HG02642 (cell line): ENCODE data around the gene COL28A1.

ENCODE experiments used
- ATAC-seq: cut with Tn5 transposase; IDR thresholded peaks from one replicate; pipeline ENCODE4 v1.9.1; 2021; ENCODE audit warnings: mild to moderate bottlenecking; ENCODE audit not compliant: unreplicated experiment, poor library complexity

Gene COL28A1

DNA sequence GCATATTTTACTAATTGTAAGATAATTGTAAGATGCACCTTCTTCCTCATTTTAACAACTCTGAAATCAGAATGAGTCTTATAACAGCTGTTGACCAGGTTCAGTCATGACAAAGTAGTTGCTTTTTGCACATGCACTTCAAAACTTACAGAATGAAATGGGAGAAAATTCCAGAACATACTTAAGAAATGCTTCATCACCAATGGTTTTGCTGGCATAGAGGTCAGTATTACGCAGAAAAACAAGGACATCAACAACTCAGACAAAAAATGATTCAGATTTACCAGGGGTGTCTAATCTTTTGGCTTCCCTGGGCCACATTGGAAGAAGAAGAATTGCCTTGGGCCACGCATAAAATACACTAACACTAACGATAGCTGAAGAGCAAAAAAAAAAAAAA, 13.3 kb downstream of the COL28A1 start:
- ATAC-seq: no peak

DNA sequence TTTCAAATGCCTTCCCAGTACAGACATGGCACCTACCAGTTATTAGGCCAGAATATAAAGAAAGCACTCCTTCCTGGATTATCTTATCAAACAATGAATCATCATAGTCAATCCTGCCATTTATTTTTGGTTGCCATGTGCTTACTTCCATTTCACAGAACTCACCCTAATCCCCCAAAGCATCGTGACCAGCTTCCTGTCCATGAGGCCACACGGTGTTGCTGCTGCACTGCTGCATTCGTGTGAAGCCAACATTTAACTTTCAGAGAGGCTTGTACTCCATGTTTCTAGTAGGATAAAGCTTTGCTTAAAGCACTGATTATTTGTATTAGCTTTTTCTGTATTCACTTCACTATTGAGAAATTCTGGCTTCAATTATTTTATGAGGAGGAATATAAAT, 14.4 kb downstream of the COL28A1 start:
- ATAC-seq: no peak

DNA sequence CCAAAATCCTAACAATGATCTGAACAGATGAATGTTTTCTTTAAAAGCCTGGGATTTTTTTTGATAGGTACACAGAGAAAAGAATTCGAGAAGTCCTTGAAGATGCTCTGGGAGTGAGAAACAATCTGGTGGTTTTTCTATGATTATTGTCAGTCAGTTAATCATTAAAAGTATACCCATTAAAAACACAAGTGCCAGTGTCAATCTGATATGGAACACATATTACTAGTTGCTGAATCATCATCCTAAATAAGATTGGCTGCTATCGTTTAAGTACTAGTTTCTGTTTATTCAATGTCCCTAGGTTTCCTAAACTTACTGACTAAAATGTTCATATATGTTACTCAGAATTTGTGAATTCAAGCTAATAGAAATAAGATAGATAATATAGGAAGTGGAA, 16.1 kb downstream of the COL28A1 start:
- no peak for ATAC-seq

DNA sequence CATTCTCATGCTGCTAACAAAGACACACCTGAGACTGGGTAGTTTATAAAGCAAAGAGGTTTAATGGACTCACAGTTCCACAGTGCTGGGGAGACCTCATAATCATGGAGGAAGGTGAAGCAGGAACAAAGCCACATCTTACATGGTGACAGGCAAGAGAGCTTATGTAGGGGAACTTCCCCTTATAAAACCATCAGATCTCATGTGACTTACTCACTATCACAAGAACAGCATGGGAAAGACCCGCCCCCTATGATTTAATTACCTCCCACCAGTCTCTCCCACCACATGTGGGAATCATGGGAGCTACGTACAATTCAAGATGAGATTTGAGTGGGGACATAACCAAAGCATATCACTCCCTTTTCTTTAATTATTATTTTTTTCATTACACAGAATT, 16.6 kb downstream of the COL28A1 start:
- ATAC-seq: no peak

DNA sequence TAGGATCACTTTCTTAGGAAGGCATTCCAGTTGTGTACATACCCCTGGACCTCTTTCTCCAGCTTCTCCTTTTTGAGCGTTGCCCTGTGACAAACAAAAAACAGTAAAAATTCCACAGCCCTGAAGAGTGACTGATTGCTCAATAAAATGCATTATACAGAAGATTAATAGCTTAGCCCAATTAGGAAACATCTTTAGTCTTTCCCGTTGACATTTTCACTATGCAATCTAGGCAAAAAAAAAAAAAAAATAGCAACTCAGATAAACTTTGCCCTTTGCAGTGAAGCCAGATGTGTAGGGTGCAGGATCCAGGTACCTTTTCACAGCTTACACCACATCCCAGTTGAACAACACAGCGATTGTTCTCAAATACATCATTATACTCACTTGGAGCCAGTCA, 17.9 kb downstream of the COL28A1 start:
- ATAC-seq: no peak

DNA sequence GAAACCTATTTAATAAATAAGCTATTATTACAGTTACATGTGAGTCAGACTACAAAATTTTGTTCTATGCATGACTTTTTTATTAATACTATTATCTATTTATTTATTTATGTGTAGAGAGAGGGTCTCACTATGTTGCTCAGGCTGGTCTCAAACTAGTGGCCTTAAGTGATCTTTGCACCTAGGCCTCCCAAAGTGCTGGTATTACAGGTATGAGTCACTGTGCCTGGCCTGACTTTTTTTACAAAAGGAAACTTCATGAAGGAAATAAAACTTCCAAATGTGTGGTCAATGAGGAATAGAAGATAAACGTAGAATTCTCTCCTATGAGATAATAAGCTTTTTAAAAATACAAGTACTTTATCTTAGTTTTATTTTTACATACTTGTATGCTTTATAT, 19.0 kb downstream of the COL28A1 start:
- no peak for ATAC-seq

DNA sequence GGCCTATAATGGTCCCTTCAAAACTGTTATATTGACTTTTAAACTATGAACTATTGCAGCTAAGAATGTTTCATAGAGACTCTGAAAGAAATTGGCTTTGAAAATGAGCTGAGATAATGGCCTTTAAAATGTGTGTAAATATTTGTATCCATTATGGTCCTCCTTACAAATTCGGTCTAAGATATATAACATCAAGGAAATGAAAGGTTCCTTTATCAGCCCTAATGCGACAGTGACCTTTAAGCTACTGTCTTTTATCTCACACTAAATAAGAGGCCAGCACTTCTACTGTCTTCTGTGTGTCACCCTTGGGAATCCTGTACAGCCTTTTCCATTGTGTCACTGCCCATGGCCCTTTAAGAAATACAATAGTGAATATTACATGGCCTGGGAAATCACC, 19.5 kb downstream of the COL28A1 start:
- no peak for ATAC-seq

DNA sequence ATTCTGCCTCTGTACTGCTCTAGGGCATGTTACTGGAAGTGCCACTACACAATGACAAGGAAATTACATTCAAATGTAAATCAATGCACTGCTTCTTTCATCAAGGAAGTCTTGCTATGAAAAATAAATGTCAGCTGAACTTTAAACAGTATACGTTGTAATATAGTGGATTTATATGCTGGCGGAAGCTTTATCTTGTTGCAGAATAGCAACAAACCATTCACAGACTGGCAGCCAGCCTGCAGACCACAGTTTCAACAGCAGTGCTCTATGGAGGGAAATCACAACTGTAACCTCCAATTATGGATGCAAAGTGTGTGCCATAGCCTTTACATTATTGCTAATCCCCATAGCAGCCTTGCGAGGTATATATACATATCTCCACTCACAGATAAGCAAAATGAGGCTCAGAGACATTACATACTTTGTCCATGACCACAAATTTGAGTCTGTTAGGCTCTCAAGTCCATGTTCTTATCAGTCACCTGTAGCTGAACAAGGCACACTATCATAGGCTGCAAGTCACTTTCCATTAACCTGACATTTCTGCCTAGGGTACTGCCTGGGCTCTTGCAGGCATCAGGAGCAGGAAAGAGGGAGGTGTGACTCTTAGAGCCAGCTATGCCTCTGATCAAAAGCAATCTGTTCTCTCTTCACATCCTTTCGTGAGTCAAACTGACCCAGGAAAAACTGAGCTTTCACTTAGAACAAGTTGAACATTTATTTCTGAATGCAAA, 22.6 kb downstream of the COL28A1 start:
- ATAC-seq: no peak

DNA sequence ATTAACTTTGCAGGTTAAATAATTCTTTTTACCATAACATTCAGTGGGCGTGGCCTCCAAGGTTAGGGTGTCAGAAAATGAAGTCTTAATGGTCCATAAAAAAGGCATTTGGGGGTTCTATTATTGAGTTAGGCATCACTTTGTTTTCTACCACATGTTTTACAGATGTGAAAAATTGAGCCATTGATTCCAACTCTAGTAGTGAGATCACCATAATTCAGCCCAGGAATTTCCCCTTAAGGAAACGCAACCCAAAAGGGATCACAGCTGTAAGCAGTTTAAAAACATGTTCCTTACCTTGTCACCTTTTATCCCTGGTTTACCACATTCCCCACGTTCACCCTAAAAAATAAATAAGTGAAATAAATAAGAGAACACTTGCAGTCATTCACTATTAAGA, 24.9 kb downstream of the COL28A1 start:
- no peak for ATAC-seq

DNA sequence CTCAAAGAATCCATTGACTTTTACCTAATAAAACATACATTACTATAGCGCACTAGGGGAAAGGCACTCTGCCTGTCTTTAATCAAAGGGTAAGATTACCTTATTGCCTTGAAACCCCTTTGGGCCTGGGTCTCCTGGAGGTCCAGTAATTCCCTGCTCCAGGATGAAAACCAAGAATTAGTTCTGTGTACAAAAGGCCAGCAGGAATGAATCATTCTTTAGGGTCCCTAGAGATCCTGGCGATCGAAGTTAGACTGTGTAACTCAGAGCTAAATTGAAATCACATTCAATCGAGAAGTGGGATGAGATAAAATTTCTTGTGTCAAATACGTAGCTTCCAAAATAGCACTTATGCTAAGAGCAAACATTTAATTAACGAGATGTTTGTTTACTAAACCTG, 29.8 kb downstream of the COL28A1 start:
- ATAC-seq: no peak

DNA sequence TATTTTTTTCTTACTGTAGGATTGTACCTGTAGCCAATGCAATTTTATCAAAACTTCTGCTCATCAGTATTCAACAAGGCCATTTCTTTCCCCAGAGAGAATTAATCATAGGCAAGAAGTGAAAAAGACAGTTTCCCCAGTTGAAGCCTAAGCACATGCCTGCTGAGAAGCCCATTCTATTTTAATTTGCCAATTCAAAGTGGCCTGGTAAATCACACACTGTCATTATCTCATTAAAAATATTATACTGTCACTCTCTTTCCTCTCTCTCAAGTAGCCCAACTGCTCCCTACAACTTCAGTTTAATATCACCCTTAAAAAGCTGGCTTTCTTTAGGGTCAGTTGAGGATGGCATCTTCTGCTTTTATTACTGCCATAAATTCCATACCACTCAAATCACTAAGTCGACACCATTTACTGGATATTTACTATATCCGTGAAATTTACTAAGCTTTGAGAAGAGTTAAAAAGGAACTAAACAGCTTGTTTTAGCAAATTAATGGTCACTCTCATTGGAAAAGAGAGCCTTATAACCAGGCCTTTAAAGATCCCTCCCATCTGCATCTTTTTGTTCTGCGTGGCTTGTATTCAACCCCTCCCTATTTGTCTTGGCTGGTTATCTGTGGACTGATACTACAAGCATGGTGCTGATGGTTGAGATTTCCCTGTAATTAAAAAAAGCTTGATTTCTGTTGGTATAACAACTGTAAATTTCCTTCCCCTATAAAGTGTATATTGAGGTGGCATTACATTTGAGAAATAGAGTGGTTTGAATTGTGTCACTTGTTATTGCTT, 30.6 kb downstream of the COL28A1 start:
- ATAC-seq: no peak

DNA sequence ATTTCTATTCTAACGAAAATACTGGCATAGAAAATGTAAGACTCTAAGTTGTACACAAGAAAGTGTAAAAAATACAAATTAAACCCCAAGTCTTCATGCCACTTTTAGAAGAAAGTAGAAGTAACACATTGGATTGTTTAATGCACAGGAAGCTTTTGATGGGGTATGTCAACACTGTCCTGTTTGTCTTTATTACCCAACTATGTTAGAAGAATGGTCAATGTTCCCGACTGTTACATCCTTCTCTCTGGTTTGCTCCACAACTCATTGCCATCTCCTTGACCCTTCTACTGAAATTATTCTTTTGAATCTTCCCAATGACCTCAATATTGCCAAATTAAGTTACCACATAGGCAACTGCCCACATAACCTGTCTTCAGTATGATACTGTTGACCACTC, 35.8 kb downstream of the COL28A1 start:
- ATAC-seq: no peak

DNA sequence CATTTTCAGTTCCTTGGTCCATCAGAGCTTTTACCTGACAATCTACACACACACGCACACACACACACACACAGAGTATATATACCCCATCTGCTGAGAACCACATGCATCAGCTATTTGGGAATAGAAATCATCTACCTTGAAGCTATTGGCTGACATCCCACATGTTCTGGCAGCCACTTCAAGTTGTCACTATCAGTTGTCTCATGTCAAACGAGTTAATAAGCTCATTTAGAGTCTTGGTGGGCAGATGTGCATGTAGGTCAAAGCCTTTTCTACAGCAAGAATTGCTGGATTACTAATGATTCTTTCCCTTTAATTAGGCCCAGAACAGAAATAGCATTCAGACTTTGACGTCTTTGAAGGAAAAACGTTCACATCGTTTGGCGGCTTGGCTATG, 36.8 kb downstream of the COL28A1 start:
- no peak for ATAC-seq

DNA sequence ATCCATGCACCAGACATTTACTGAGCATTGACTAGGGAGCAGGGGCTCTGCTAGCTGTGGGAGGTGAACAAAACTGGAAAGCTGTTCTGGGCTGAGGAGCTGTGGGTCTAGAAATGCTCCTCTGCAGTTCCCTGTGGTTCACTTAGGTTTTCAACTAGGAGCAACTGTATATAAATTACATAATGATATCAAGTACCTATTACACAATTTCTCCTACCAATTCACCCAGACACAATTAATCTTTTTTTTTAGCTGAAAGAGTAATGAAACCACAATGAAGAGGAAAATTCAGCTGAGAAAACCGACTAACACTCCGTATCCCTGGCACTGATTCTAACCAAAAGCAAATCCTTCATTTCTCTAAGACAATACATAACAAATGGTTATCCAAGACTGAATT, 39.4 kb downstream of the COL28A1 start:
- no peak for ATAC-seq

DNA sequence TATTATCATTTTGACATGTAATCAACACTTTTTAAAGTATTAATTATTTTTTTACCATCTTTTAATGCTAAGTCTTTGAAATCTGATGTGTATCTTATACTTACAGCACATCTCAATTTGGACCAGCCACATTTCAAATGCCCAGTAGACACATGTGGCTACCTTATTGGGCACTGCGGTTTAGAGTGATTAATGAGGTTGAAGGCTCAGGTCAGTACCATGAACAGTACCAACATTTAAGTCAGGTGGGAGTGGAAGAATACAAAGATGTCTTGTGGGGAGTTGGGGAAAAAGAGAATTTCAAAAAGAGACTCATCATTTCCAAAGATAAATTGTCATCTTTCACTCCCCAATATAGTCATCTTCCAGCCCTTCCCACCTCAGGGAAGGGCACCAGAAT, 40.5 kb downstream of the COL28A1 start:
- no peak for ATAC-seq

DNA sequence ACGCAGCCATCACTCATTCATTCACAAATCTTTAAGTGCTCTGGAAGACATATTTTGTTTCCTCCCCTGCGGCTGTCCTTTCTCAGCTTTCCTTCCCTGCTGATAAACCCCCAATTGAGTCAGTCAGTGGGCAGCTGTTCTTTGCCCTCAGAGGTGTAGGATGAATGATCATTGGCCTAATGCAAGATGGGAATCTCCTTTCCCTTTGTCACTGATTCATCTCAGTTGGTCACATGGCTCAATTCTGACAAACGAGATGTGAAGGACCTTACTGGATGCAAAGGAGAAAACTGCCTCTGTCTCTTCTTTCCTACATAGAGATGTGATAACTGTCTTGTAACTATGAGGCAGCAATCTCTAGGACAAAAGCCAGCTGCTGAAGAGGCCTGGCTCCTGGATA, 44.6 kb downstream of the COL28A1 start:
- ATAC-seq: no peak

DNA sequence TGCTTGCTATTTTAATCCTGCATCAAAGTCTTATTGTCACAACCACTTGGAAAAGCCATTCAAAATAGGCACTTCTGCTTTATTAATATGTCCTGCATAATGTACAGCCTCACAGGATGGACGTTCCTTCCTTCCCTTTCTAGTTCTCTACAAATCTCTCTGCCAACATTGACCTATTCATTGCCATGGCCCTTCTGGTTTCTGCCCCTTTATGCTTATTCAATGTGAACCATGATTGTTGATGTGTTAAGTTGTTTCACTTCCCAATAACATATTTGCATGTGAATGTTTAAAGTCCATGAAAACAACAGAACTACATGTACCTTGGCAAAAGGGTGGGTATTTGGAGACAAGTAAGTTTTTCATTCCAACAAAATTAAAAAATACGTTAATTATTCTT, 45.7 kb downstream of the COL28A1 start:
- no peak for ATAC-seq

DNA sequence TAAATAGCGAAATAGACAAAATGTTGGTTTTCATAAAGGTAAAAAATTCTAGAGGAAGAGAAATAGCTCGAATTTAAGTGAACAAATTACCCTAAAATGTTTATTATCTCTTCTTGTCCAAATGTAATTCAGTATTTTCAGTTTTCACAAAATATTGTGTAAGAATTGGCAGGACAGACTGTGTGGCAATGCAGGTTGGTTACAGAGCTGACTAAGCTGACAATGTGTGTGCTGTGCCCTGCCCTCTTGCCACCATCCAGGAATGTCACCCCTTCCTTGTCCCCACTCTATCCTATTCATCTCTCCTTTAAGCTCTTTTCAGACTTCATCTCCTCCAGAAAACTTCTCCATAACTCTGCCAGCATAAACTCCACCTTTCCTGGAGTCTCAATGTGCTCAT, 46.1 kb downstream of the COL28A1 start:
- ATAC-seq: no peak

DNA sequence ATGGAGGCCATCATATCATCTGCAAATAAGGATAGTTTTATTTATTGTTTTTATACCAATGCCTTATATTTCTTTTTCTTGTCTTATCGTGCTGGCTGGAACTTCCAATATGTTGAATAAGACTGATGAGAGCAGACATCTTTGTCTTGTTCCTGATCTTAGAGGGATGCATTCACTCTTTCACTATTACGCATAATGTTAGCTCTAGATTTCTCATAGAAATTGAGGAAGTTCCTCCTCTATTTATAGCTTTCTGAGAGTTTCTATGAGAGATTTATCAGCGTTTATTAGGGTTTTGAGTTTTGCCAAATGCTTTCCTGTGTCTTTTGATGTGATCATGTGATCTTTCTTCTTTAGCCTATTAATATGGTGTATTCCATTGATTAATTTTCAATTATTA, 49.3 kb downstream of the COL28A1 start:
- no peak for ATAC-seq

DNA sequence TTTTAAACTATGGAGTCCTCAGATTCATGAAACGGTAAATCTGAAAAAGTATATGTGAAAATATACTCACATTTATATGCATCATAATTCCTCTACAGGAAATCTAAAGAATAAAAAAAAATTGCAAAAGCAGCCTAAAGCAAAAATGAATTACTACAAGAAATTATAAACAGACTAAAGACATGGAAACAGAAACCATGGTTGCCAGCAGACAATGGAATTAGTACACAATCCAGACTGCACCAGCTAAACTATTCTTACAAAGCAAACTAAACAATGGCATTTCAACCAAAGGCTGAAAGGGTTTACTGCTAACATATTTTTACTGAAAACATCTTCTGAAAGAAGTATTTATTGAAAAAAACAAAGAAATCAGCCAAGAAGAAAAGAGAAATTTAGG, 51.6 kb downstream of the COL28A1 start:
- ATAC-seq: no peak

DNA sequence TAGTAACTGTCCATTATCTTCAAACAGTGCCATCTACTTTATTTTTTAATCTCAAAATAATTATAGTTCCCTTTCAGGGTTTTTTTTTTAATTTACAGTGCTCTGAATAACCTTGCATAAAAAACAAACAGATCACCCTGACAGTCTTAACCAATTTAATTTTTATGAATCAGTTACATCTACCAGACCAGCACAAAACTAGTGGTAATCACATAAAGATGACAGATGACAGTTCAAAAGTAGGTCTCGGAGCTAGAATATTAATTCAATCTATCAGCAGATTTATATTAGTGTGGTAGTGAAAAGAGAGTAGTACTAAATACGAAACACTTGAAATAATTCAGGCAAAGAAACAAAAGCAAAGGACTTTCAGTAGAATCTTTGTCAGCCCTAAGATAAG, 53.9 kb downstream of the COL28A1 start:
- no peak for ATAC-seq

DNA sequence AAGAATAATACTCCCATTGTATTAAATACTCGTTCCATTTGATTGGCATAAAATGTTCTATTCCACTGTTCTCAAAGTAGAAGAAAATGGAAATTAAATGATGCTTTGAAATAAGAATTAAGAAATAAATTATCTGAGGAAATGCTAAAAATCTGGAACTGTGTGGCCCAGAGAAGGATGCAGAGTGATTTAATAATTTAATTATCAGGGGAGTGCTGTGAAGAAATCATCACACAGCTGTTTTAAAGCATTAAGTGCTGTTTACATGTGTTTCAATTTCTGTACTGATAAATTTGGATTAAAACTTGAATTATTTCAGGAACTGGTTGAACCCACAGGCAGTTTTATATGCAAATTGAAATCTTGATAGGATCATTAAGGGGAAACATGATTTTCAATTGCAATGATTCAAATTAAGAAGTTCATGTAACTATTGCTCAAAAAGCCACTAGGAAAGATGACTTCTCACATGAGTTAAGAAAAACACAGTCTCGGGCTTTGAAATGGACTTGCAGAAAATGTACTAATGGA, 56.3 kb downstream of the COL28A1 start:
- no peak for ATAC-seq
